Testis (tissue), 2 donors: ENCODE results near the gene CCRL2.

Experiments used
- CTCF ChIP-seq, 3 experiments: fragments of 450-650 bp in 2 of 3; fragments of 200-600 bp in 1 of 3; sonication (generic) in 1 of 3; IDR thresholded peaks; one replicate each; pipeline ENCODE4 v1.5.1; 2016 to 2019; ENCODE audit warnings: antibody characterized with exemption in 3 of 3, mild to moderate bottlenecking in 2 of 3, moderate library complexity in 1 of 3
- POLR2A ChIP-seq: fragments of 450-650 bp; IDR thresholded peaks from one replicate; pipeline ENCODE4 v1.6.1; 2017; ENCODE audit warnings: antibody characterized with exemption, mild to moderate bottlenecking, moderate library complexity

- TF ChIP-seq CTCF (IDR thresholded peaks at IDR 0.05) = no peak
- TF ChIP-seq POLR2A = no peak
Observed at GRCh38 chr3:46398186-46398955, 8.7 kb upstream of the CCRL2 start.
